Esophagus muscularis mucosa (tissue), 4 donors: ENCODE data around the gene OR13J1. TPM values are rescaled to one million over a fixed set of nuclear protein-coding genes. Genes with fewer than 3 reads are reported as not detected.
A peak's percentile ranks its signal among the peaks of the same experiment; 100 is the strongest.

ENCODE experiments used
- DNase-seq: peaks from one replicate; pipeline ENCODE4 v3.0.0-alpha.2; 2017; ENCODE audit errors: extremely low spot score
- H3K27ac ChIP-seq, 4 donors: fragments of 200-600 bp; sonication (generic); replicated peaks in 1 of 4; 1 replicate in 3 of 4; 2 replicates in 1 of 4; pipeline ENCODE4 v1.5.1; 2016 to 2019; ENCODE audit warnings: mild to moderate bottlenecking in 1 of 4
- H3K27me3 ChIP-seq, 4 donors: fragments of 200-600 bp; sonication (generic); one replicate each; pipeline versions ENCODE4 v1.5.1 to v1.6.0; 2016 to 2019
- H3K36me3 ChIP-seq, 4 donors: fragments of 200-600 bp; sonication (generic); one replicate each; pipeline ENCODE4 v1.5.1; 2016 to 2019
- H3K4me1 ChIP-seq, 4 donors: fragments of 200-600 bp; sonication (generic); one replicate each; pipeline ENCODE4 v1.5.1; 2016 to 2019
- H3K4me3 ChIP-seq, 4 donors: fragments of 200-600 bp; sonication (generic); 1 replicate in 2 of 4; 2 replicates in 2 of 4; pipeline ENCODE4 v1.5.1; 2016 to 2019; ENCODE audit warnings: mild to moderate bottlenecking in 4 of 4, moderate library complexity in 1 of 4
- H3K9me3 ChIP-seq, 4 donors: fragments of 200-600 bp; sonication (generic); 1 replicate in 3 of 4; 2 replicates in 1 of 4; pipeline ENCODE4 v1.5.1; 2016 to 2019
- EP300 ChIP-seq: sonication (generic); formaldehyde crosslinking; IDR thresholded peaks from one replicate; pipeline ENCODE4 v1.6.1; 2017; ENCODE audit warnings: antibody characterized with exemption
- POLR2A ChIP-seq: fragments of 450-650 bp; IDR thresholded peaks from one replicate; pipeline ENCODE4 v1.6.1; 2017; ENCODE audit warnings: antibody characterized with exemption, moderate library complexity, mild to moderate bottlenecking, low read depth
- POLR2AphosphoS5 ChIP-seq, 2 donors: sonication (generic); formaldehyde crosslinking; IDR thresholded peaks; one replicate each; pipeline ENCODE4 v1.6.1; 2017; ENCODE audit warnings: antibody characterized with exemption in 2 of 2
- WGBS: methylation state at CpG from one replicate; pipeline ENCODE4 v1.1.5; 2018; 5-methylcytosine and 5-hydroxymethylcytosine counted together
- intact Hi-C: fragments of 100-400 bp; cut with DNase I; formaldehyde crosslinking; loops from one replicate; pipeline ENCODE4 v1.15.1; 2023
- total RNA-seq, 4 donors: library from RNA; depleted of rRNA; stranded (reverse); fragments of >200 nt; gene quantifications; one replicate each; pipeline versions ENCODE4 v1.1.0 to v1.2.1, GENCODE V29; 2016
- TF ChIP-seq, protein P1 (sequence below), 3 experiments: fragments of 200-600 bp in 2 of 3; fragments of 450-650 bp in 1 of 3; sonication (generic) in 2 of 3; IDR thresholded peaks; one replicate each; pipeline ENCODE4 v1.5.1; 2017 to 2019; ENCODE audit warnings: antibody characterized with exemption in 3 of 3, mild to moderate bottlenecking in 2 of 3, moderate library complexity in 1 of 3

The OR13J1 gene
- total RNA-seq, 4 donors from 2014 or later: not detected

DNA sequence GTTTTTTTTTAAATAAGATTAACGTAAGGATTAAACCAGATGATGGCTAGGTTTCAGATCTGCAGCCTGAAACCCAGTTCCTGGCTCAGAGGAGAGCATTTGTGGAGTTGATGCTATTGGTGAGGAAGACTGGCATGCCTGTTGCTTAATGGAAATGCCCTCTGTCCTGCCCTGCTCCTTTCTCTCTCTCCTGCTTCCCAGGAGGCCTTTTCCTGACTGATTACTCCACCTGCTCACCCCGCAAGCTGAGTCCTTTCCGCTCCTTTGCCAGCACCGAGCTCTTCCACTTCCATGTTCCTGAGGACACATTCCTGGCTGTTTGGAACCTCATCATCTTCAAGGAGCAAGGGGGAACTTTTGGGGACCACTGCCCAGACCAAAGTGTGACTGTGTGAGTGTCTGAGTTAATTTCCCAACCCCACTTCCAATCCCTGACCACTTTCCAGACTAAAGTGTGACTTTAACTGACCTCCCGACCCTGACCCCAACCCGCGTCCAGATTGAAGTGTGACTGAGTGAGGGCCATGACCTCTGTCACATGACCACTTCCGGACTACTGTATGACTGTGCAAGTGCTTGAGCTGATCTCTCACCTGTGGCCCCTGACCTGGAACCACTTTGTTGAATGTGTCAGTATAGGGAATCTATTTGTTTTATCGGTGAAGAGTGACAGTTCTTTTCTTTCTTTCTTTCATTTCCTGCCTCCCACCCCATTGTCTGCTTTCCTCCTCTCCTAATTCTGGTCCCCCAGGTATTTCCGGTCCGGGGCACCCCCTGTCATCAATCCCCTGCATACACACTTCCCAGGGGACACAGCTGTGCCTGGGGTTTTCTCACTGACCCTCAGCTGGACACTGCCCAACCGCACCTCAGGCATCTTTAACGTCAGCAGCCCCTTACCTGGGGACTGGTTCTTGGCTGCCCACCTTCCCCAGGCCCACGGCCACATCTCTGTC, 35.7 kb downstream of the OR13J1 start:
- no peaks in the 10 kb centered on the region for H3K27me3 ChIP-seq
- no peaks in the 10 kb centered on the region for H3K9me3 ChIP-seq
- TF ChIP-seq, protein P1, sequence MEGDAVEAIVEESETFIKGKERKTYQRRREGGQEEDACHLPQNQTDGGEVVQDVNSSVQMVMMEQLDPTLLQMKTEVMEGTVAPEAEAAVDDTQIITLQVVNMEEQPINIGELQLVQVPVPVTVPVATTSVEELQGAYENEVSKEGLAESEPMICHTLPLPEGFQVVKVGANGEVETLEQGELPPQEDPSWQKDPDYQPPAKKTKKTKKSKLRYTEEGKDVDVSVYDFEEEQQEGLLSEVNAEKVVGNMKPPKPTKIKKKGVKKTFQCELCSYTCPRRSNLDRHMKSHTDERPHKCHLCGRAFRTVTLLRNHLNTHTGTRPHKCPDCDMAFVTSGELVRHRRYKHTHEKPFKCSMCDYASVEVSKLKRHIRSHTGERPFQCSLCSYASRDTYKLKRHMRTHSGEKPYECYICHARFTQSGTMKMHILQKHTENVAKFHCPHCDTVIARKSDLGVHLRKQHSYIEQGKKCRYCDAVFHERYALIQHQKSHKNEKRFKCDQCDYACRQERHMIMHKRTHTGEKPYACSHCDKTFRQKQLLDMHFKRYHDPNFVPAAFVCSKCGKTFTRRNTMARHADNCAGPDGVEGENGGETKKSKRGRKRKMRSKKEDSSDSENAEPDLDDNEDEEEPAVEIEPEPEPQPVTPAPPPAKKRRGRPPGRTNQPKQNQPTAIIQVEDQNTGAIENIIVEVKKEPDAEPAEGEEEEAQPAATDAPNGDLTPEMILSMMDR (IDR thresholded peaks at IDR 0.05): no peak
- TF ChIP-seq POLR2AphosphoS5 (IDR thresholded peaks at IDR 0.05): no peak
- TF ChIP-seq POLR2A: no peak
- TF ChIP-seq EP300: no peak
- peak overlapping the region in 1 of 4 donors; percentile 10 for H3K27ac ChIP-seq
- WGBS: 75% methylated on average over 14 of the region's 14 CpGs
- peaks cover 30 to 47% (median 41%) of the 10 kb centered on the region in 4 donors for H3K4me1 ChIP-seq
- intact Hi-C loops: no loop called here
- H3K4me3 ChIP-seq: no peak overlapping the region
- peaks cover 0 to 19% (median 3%) of the 10 kb centered on the region in 4 donors for H3K36me3 ChIP-seq
- DNase-seq: no peak

DNA sequence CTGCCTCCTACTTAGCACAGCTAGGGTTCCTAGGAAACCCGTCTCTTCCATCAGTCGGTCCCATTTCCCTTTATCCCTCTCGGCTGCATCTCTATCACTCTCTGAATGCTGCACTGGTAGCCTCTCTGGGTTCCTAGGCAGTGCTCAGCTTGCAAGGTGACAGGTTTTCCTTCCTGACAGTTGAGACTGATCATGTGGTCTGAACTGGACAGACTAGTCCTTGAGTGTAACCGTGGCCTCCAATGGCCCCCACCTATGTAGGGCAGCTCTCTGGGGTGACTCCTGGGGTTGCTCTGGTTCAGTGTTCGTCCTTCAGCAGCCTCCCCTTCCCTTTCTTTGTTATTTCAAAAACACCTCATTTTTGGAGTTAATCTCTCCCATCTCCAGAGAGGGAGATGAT, 37.4 kb downstream of the OR13J1 start:
- H3K36me3 ChIP-seq: peaks cover 0 to 19% (median 3%) of the 10 kb centered on the region in 4 donors
- TF ChIP-seq EP300 (no peak), POLR2AphosphoS5 (IDR thresholded peaks at IDR 0.05) (no peak), POLR2A (no peak)
- TF ChIP-seq, protein P1 (IDR thresholded peaks at IDR 0.05): no peak
- no peaks in the 10 kb centered on the region for H3K9me3 ChIP-seq
- no peaks in the 10 kb centered on the region for H3K27me3 ChIP-seq
- H3K27ac ChIP-seq: peak overlapping the region in 2 of 4 donors; percentile 10 to 62
- intact Hi-C loops: no loop called here
- 80% methylated on average over 5 of the region's 5 CpGs for WGBS
- DNase-seq: no peak
- peaks cover 35 to 59% (median 49%) of the 10 kb centered on the region in 4 donors for H3K4me1 ChIP-seq
- H3K4me3 ChIP-seq: no peak overlapping the region

DNA sequence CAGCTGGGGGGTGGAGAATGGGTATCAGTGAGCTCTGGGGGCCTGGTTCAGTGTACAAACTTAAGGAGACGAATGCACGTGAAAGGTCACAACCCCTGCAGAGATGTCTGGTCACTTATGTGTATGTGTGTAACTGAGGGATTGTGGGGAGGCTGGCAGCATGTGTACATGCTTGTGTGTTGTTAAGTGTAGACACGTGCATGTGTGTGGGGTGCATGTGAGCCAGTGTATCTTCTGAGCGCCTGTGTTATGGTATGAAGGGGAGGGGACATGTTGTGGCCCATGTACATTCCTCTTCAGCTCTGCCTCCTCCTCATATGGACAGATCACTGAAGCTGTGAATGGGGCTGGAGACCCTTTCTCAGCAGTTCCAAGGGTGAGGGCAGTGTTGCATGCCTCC, 39.2 kb downstream of the OR13J1 start:
- H3K4me3 ChIP-seq: no peak overlapping the region
- H3K36me3 ChIP-seq: peaks cover 0 to 18% (median 3%) of the 10 kb centered on the region in 4 donors
- 75% methylated on average over 4 of the region's 4 CpGs for WGBS
- H3K27me3 ChIP-seq: no peaks in the 10 kb centered on the region
- no peaks in the 10 kb centered on the region for H3K9me3 ChIP-seq
- H3K27ac ChIP-seq: no peak overlapping the region
- no peak for DNase-seq
- intact Hi-C loops: no loop called here
- TF ChIP-seq, protein P1 (IDR thresholded peaks at IDR 0.05): no peak
- no peak for TF ChIP-seq POLR2AphosphoS5 (IDR thresholded peaks at IDR 0.05)
- no peak for TF ChIP-seq EP300
- TF ChIP-seq POLR2A: no peak
- peaks cover 35 to 70% (median 56%) of the 10 kb centered on the region in 4 donors for H3K4me1 ChIP-seq

DNA sequence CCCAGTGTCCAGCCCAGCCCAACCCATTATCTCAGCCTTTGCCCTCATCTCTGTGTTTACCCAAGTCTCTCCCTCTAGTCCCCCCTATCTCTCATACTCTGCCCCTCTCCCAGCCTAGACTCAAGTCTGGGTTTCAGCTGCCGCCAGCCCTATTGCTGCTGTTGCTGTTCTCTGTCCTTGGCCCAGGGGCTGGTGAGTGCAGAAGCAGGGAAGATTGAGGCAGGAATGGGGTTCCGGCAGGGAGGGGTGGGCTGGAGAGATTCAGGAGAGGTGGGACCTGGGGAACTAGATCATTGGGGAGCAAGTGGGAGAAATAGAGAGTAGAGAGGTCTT, 40.5 kb downstream of the OR13J1 start:
- no peak for DNase-seq
- Histone ChIP-seq H3K27me3 (no peaks in the 10 kb centered on the region), H3K4me1 (peaks cover 35 to 72% (median 56%) of the 10 kb centered on the region in 4 donors), H3K9me3 (no peaks in the 10 kb centered on the region), H3K36me3 (peaks cover 0 to 5% (median 0%) of the 10 kb centered on the region in 4 donors), H3K27ac (peak overlapping the region; percentile 85 to 98 (median 96)), H3K4me3 (peak overlapping the region; percentile 66 to 91 (median 80))
- intact Hi-C loops: no loop called here
- WGBS: 19% methylated on average over 2 of the region's 2 CpGs
- no peak for TF ChIP-seq POLR2AphosphoS5 (IDR thresholded peaks at IDR 0.05)

DNA sequence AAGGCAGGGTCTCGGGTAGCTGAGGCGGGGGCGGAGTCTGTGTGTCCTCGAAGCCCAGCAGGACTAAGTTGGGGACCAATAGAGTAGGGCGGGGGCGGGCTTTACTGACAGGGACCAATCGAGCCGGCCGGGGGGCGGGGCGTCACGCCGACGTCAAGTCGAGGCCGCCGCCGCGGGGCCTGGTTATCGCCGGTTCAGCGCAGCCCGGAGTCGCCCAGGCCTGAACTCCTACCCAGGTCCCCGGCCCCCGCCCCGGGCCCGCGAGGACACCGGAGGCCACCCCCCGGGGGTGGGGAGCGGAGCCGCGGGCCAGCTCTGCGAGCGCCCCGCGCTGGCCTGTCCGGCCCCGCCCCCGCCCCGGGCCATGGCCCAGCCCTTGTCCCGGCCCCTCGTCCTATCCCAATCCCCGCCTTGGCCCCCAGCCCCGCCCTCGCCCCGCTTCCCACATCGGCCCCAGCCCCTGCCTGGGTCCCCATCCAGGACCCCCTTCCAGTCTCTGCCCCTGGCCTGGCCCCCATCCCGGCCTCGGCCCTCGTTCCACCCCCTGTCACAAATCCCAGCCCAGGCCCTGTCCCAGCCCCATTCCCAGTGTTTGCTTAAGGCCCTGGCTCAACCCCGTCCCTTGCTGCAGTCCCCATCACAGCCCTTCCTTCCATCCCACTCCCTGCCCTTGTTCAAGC, 41.0 kb downstream of the OR13J1 start, which contains the start of gene TMEM8B:
Gene TMEM8B, plus strand, starts transcription at position 145 of the 680 bp plus-strand sequence. Its CDS starts 220 bp downstream, at position 365.
- TF ChIP-seq POLR2AphosphoS5 (IDR thresholded peaks at IDR 0.05) (peak; percentile 60 to 79), POLR2A (peak; percentile 26), EP300 (no peak)
- H3K4me1 ChIP-seq: peaks cover 33 to 70% (median 54%) of the 10 kb centered on the region in 4 donors
- peaks cover 0 to under 1% (median 0%) of the 10 kb centered on the region in 4 donors for H3K36me3 ChIP-seq
- H3K27me3 ChIP-seq: no peaks in the 10 kb centered on the region
- H3K27ac ChIP-seq: peak within 1 kb of the TSS; percentile 85 to 98 (median 96)
- no peaks in the 10 kb centered on the region for H3K9me3 ChIP-seq
- intact Hi-C loops: no loop called here
- peak within 1 kb of the TSS; percentile 66 to 91 (median 80) for H3K4me3 ChIP-seq
- DNase-seq: peak; percentile 99
- WGBS: 0% methylated on average over 8 of the region's 53 CpGs
